ENCODE data around the gene HAND2.

The HAND2 gene

GRCh38 chr4:173529477-173530325, at the start of gene HAND2:
Gene HAND2 (minus strand): TSS chr4:173530229. CDS start chr4:173529289, 940 bp downstream.
- DNase-seq = peak; percentile 83

- DNase-seq = no peak
Observed at GRCh38 chr4:173578956-173579355, 48.9 kb upstream of the HAND2 start.

GRCh38 chr4:173577963-173578362, 47.9 kb upstream of the HAND2 start:
- no peak for DNase-seq

- no peak for DNase-seq
Observed at GRCh38 chr4:173575482-173576152, 45.6 kb upstream of the HAND2 start.

- DNase-seq = no peak
Observed at GRCh38 chr4:173573725-173574124, 43.7 kb upstream of the HAND2 start.

GRCh38 chr4:173573286-173573685, 43.3 kb upstream of the HAND2 start:
- DNase-seq = no peak

GRCh38 chr4:173572493-173573129, 42.6 kb upstream of the HAND2 start:
- DNase-seq = no peak

- DNase-seq = no peak
Observed at GRCh38 chr4:173571620-173572019, 41.6 kb upstream of the HAND2 start.

GRCh38 chr4:173565281-173565680, 35.3 kb upstream of the HAND2 start:
- DNase-seq = peak; percentile 25

GRCh38 chr4:173564461-173564860, 34.4 kb upstream of the HAND2 start:
- DNase-seq = no peak

- no peak for DNase-seq
Observed at GRCh38 chr4:173560896-173561295, 30.9 kb upstream of the HAND2 start.

GRCh38 chr4:173556398-173557131, 26.5 kb upstream of the HAND2 start:
- DNase-seq = no peak

- DNase-seq = no peak
Observed at GRCh38 chr4:173547889-173548288, 17.9 kb upstream of the HAND2 start.

- no peak for DNase-seq
Observed at GRCh38 chr4:173546776-173547175, 16.7 kb upstream of the HAND2 start.

- DNase-seq = no peak
Observed at GRCh38 chr4:173545440-173545839, 15.4 kb upstream of the HAND2 start.

GRCh38 chr4:173543266-173543665, 13.2 kb upstream of the HAND2 start:
- DNase-seq = no peak

GRCh38 chr4:173539986-173540385, 10.0 kb upstream of the HAND2 start:
- DNase-seq = no peak

GRCh38 chr4:173538909-173539445, 8.9 kb upstream of the HAND2 start:
- no peak for DNase-seq

- DNase-seq = peak; percentile 59
Observed at GRCh38 chr4:173538148-173538908, 8.3 kb upstream of the HAND2 start.

- DNase-seq = no peak
Observed at GRCh38 chr4:173537613-173538147, 7.7 kb upstream of the HAND2 start.

GRCh38 chr4:173536808-173537429, 6.9 kb upstream of the HAND2 start:
- no peak for DNase-seq

All from right hindlimb (tissue), 1 donor.